DOHH2 (cell line): Measurements from ENCODE around the gene SPIRE1.

Source experiments
- H3F3A ChIP-seq: fragments of 200-600 bp; sonication (generic), shearing (Covaris generic); 2 replicates; pipeline ENCODE4 v1.6.0; 2016; ENCODE audit warnings: antibody characterized with exemption, mild to moderate bottlenecking; ENCODE audit not compliant: control insufficient read depth, insufficient read depth
- H3K27ac ChIP-seq: fragments of 200-600 bp; sonication (generic); 2 replicates; pipeline ENCODE4 v1.5.1; 2014; ENCODE audit warnings: low read depth, mild to moderate bottlenecking, low read length, moderate library complexity
- H3K27me3 ChIP-seq: fragments of 200-600 bp; sonication (generic); 2 replicates; pipeline ENCODE4 v1.6.1; 2014; ENCODE audit warnings: mild to moderate bottlenecking, low read length, mixed read lengths; ENCODE audit not compliant: control insufficient read depth
- H3K36me3 ChIP-seq: fragments of 200-600 bp; sonication (generic); 2 replicates; pipeline ENCODE4 v1.6.1; 2014; ENCODE audit warnings: mild to moderate bottlenecking, low read length, moderate library complexity, mixed read lengths; ENCODE audit not compliant: control insufficient read depth
- H3K4me1 ChIP-seq: fragments of 200-600 bp; sonication (generic); 2 replicates; pipeline ENCODE4 v1.6.1; 2014; ENCODE audit warnings: mild to moderate bottlenecking, low read length, mixed read lengths; ENCODE audit not compliant: control insufficient read depth
- H3K4me2 ChIP-seq: fragments of 200-600 bp; sonication (generic); 2 replicates; pipeline ENCODE4 v1.6.0; 2014; ENCODE audit warnings: mild to moderate bottlenecking, low read length, moderate library complexity
- H3K4me3 ChIP-seq: fragments of 200-600 bp; sonication (generic); 2 replicates; pipeline ENCODE4 v1.5.1; 2014; ENCODE audit warnings: mild to moderate bottlenecking, low read length, mixed read lengths
- H3K79me2 ChIP-seq: fragments of 200-600 bp; sonication (generic); 2 replicates; pipeline ENCODE4 v1.6.1; 2014; ENCODE audit warnings: mild to moderate bottlenecking, low read length, mixed read lengths; ENCODE audit not compliant: control insufficient read depth
- H3K9me2 ChIP-seq: fragments of 200-600 bp; sonication (generic); replicated peaks from 2 replicates; pipeline ENCODE4 v1.6.1; 2014; ENCODE audit warnings: mild to moderate bottlenecking, low read length, mixed read lengths; ENCODE audit not compliant: control insufficient read depth
- H3K9me3 ChIP-seq: fragments of 200-600 bp; sonication (generic); 2 replicates; pipeline ENCODE4 v1.6.1; 2014; ENCODE audit warnings: antibody characterized with exemption, low read length, mixed read lengths; ENCODE audit not compliant: control insufficient read depth, insufficient read depth
- H4K20me1 ChIP-seq: fragments of 200-600 bp; sonication (generic); 2 replicates; pipeline ENCODE4 v1.6.0; 2014; ENCODE audit warnings: low read depth, mild to moderate bottlenecking, antibody characterized with exemption, low read length, moderate library complexity; ENCODE audit not compliant: control insufficient read depth, insufficient read depth
- EZH2phosphoT487 ChIP-seq: fragments of 200-600 bp; sonication (generic); IDR thresholded peaks from 2 replicates; pipeline ENCODE4 v1.6.1; 2017; ENCODE audit warnings: borderline replicate concordance, mild to moderate bottlenecking, antibody characterized with exemption, low read length, moderate library complexity, mixed read lengths
- TF ChIP-seq, protein P1 (sequence below): fragments of 200-600 bp; sonication (generic); IDR thresholded peaks from one replicate; pipeline ENCODE4 v1.5.1; 2014; ENCODE audit warnings: antibody characterized with exemption, mild to moderate bottlenecking, low read depth, low read length; ENCODE audit not compliant: poor library complexity, severe bottlenecking

The SPIRE1 gene

DNA sequence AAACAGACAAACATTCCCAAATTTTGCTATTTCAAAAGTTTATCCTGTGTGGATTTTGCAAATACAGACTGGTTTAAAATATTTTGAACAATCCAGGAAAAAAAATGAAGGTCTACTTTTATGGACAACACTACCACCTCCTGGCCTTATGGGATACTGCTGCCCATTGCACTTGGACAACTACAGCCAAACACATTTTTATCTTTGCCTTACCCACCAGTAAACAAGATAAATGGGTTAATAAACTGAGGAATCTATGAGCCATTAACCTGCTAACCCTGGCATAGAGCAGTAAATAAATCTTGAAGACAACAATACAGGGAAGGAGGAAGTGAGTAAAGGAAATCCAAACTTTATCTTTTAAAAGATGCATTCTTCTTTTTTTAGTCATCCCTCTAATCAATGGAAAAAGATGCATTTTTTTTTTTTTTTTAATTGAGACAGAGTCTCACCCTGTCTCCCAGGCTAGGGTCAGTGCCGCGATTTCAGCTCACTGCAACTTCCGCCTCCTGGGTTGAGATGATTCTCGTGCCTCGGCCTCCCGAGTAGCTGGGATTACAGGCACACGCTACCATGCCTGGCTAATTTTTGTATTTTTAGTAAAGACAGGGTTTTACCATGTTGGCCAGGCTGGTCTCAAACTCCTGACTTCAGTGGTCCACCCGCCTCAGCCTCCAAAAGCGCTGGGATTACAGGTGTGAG, 2.1 kb upstream of the SPIRE1 start:
- no peak overlapping the region for H3K4me2 ChIP-seq
- TF ChIP-seq, protein P1, sequence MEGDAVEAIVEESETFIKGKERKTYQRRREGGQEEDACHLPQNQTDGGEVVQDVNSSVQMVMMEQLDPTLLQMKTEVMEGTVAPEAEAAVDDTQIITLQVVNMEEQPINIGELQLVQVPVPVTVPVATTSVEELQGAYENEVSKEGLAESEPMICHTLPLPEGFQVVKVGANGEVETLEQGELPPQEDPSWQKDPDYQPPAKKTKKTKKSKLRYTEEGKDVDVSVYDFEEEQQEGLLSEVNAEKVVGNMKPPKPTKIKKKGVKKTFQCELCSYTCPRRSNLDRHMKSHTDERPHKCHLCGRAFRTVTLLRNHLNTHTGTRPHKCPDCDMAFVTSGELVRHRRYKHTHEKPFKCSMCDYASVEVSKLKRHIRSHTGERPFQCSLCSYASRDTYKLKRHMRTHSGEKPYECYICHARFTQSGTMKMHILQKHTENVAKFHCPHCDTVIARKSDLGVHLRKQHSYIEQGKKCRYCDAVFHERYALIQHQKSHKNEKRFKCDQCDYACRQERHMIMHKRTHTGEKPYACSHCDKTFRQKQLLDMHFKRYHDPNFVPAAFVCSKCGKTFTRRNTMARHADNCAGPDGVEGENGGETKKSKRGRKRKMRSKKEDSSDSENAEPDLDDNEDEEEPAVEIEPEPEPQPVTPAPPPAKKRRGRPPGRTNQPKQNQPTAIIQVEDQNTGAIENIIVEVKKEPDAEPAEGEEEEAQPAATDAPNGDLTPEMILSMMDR: peak; percentile 84
- TF ChIP-seq EZH2phosphoT487: no peak
- no peaks in the 10 kb centered on the region; the same call in none of the 2 replicates for H3K4me1 ChIP-seq
- H3K9me2 ChIP-seq: no peaks in the 10 kb centered on the region
- no peak overlapping the region for H3K27ac ChIP-seq
- H3K27me3 ChIP-seq: peaks cover 31% of the 10 kb centered on the region
- peaks cover 10% of the 10 kb centered on the region; the same call in 1 of the 2 replicates for H3F3A ChIP-seq
- no peaks in the 10 kb centered on the region for H4K20me1 ChIP-seq
- H3K4me3 ChIP-seq: no peak overlapping the region
- no peaks in the 10 kb centered on the region for H3K36me3 ChIP-seq
- no peaks in the 10 kb centered on the region for H3K79me2 ChIP-seq
- H3K9me3 ChIP-seq: no peaks in the 10 kb centered on the region

DNA sequence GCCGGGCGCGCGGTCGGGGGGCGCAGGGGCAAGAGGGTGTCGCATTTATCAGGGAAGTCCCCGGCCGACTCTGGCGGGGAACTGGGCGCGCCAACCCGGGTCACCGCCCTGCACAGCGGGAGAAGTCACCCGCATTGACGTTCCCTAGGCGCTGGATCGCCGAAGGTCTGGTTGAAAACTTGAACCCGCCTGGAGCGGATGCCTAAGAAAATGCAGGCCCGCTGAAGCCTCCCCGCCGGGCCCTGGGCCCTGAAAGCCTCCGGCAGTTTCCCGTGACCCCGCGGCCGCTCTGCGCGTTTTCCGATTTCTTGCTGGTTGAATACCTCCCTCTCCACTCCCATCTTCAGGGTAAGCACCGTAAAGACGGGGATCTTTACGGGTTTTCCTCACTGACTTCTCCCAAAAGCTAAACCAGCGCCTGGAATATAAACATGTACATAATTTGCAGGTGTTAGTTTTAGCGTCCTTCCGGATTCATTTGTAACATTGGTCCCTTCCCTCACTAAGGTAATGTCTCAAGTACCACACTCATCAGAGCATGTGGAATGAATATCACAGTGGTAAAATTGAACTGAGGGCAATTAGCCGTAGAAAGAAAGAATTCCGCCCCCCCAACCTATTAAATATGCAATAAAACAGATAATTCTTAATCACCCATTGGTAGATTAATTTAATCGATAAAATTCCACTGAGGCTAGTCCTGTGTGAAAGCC, 675 bp upstream of the SPIRE1 start:
- Histone ChIP-seq H3K4me2 (peak overlapping the region; percentile 53), H3K27ac (no peak overlapping the region), H3K27me3 (peaks cover 31% of the 10 kb centered on the region)

DNA sequence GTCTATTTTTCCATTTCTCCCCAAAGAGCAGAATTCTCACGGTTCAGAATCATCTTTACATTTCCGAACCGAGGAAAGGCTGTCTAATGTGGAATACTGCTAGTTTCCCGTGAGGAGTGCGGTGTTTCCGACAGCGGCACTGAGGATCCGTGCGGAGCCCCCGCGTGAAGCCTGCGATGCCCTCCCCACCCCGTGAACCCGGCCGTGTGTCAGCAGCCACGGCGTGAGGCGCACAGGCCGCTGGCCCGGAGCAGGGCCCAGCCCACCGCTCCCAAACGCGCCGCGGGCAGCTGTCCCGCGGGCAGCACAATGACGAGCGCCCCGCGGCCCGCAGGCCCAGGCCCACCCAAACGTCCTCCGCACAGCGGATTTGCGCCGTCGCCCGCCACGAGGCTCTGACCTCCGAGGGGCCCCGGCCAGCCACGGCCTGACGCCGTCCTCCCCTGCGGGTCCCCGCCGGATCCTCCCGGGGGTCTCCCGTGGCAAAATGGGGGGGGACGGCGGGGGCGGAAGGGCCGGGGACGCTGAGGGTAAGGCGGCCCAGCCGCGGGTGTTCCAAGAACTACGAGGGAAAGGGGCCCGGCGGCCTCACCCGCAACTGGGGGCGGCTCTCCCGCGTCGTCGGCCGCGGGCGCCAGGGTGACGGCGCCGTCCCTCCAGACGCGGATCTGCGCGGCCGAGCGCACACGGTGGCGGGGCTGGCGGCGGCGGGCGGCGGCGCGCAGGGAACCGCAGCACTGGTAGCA, 796 bp downstream of the SPIRE1 start:
- Histone ChIP-seq H3K9me2 (no peaks in the 10 kb centered on the region), H3K79me2 (no peaks in the 10 kb centered on the region), H3K27ac (no peak overlapping the region), H4K20me1 (peaks cover 3% of the 10 kb centered on the region; the same call in 1 of the 2 replicates), H3K27me3 (peaks cover 41% of the 10 kb centered on the region), H3K36me3 (no peaks in the 10 kb centered on the region), H3K4me1 (no peaks in the 10 kb centered on the region; the same call in none of the 2 replicates), H3K4me3 (peak overlapping the region; percentile 68), H3K9me3 (no peaks in the 10 kb centered on the region), H3K4me2 (peak overlapping the region; percentile 53), H3F3A (peaks cover 10% of the 10 kb centered on the region; the same call in 1 of the 2 replicates)
- TF ChIP-seq, protein P1: no peak
- no peak; the same call in none of the 2 replicates for TF ChIP-seq EZH2phosphoT487

More for the DNA sequence above, 675 bp upstream of the SPIRE1 start:
- Histone ChIP-seq H3F3A (peaks cover 10% of the 10 kb centered on the region; the same call in 1 of the 2 replicates), H4K20me1 (no peaks in the 10 kb centered on the region), H3K9me2 (no peaks in the 10 kb centered on the region), H3K36me3 (no peaks in the 10 kb centered on the region), H3K9me3 (no peaks in the 10 kb centered on the region), H3K4me3 (peak overlapping the region; percentile 68), H3K79me2 (no peaks in the 10 kb centered on the region), H3K4me1 (no peaks in the 10 kb centered on the region; the same call in none of the 2 replicates)
- TF ChIP-seq, protein P1: no peak
- TF ChIP-seq EZH2phosphoT487: peak; percentile 59; the same call in 1 of the 2 replicates
